ENCODE data around the gene LY6G6D.

GRCh38 chr6:31742894-31743293 lies 27.7 kb downstream of the LY6G6D start:
- no peak for TF ChIP-seq CTCF (conservative IDR thresholded peaks at IDR 0.05)
- TF ChIP-seq ZFX (IDR thresholded peaks at IDR 0.05) = no peak
